H1 (cell line): ENCODE measurements around the gene EPHB3. TPM values are rescaled to one million over a fixed set of nuclear protein-coding genes. Genes with fewer than 3 reads are reported as not detected.

Experiments
- EGR1 ChIP-seq: IDR thresholded peaks from 2 replicates; pipeline ENCODE4 v1.6.1; 2011; ENCODE audit warnings: low read depth, low read length, borderline replicate concordance
- EP300 ChIP-seq, 2 experiments: IDR thresholded peaks; 1 replicate in 1 of 2; 2 replicates in 1 of 2; pipeline ENCODE4 v1.6.1; 2011 to 2012; ENCODE audit warnings: low read depth in 2 of 2, low read length in 2 of 2, mild to moderate bottlenecking in 2 of 2, borderline replicate concordance in 1 of 2, inconsistent platforms in 1 of 2, moderate library complexity in 1 of 2
- EZH2 ChIP-seq: fragments of 200-600 bp; sonication (generic); IDR thresholded peaks from 2 replicates; pipeline ENCODE4 v1.7.1; 2012; ENCODE audit warnings: low read depth, mild to moderate bottlenecking, moderate library complexity, low read length, inconsistent platforms; ENCODE audit not compliant: severe bottlenecking
- RBBP5 ChIP-seq: IDR thresholded peaks from 2 replicates; pipeline ENCODE4 v1.7.1; 2012; ENCODE audit warnings: low read depth, mild to moderate bottlenecking, inconsistent platforms, low read length, moderate library complexity, borderline replicate concordance
- SUZ12 ChIP-seq: fragments of 200-600 bp; sonication (generic); IDR thresholded peaks from 2 replicates; pipeline ENCODE4 v1.6.1; 2012; ENCODE audit warnings: mild to moderate bottlenecking, inconsistent platforms, low read length, moderate library complexity, mixed read lengths
- polyA plus RNA-seq, 7 experiments: library from polyadenylated mRNA; depleted of rRNA in 3 of 7; stranded (reverse) in 5 of 7; unstranded in 2 of 7; fragments of >200 nt in 5 of 7; fragments of 200-250 nt in 2 of 7; gene quantifications; 1 replicate in 5 of 7; 2 replicates in 1 of 7; 4 replicates in 1 of 7; pipeline versions ENCODE4 v1.2.1 to v1.2.3, GENCODE V29; 2011 to 2013; ENCODE audit warnings: missing spikeins in 2 of 7, mixed read lengths in 2 of 7
- total RNA-seq: library from RNA; stranded (reverse); fragmentation: NEBNext Ultra II Directional; extraction: Animal tissue kit (Norgen Biotek cat#: 25700); gene quantifications from 2 replicates; pipeline ENCODE4 v1.2.1, GENCODE V29; 2021

EPHB3 gene
- total and polyA plus RNA-seq, 2 of the 8 experiments (the other 6 are each of a cell fraction or from before 2014, with no cell fraction given) = 0.41 to 0.91 TPM

DNA sequence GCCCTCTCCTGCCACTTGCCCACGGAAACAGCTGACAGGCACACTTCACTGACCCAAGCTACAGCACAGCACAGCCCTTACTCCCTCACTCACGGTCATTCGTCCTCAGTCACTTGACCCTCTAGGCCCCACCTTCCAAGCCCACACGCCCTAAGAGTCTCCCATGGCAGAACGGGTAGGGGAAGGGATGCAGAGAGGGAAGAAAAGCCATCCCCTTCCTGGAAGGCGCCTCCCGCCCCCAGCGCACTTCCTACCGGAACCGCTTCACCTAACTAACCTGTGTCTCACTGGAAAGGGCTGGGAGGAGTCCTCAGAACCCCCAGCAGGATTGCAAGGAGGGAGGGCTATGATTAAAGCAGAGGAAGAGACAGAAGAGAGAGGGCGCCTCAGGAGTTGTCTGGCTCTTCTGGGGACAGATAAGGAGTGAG is 22.9 kb downstream of the EPHB3 start (continued):
- TF ChIP-seq EZH2 (peak; percentile 44), SUZ12 (peak; percentile 68), RBBP5 (0 out of 2 replicates have a peak, but pooled peaks have one; percentile 5), EP300 (IDR thresholded peaks at IDR 0.05; ENCODE audit: borderline replicate concordance in 1 of 2, low read depth in 2 of 2, low read length in 2 of 2) (no peak), EGR1 (0 out of 2 replicates have a peak, but pooled peaks have one; percentile 43)
